ENCODE measurements around the gene MGAT5B. TPM values are rescaled to one million over a fixed set of nuclear protein-coding genes. Genes with fewer than 3 reads are reported as not detected.

Gene MGAT5B
- total and polyA plus RNA-seq, 5 donors = 0.05 to 0.12 TPM; not detected in 3

GRCh38 chr17:76920364-76921139 is 52.3 kb downstream of the MGAT5B start:
- H3K9me3 ChIP-seq (ENCODE audit: control insufficient read depth, low read length) = no peaks in the 10 kb centered on the region
- H3K27me3 ChIP-seq (ENCODE audit: control insufficient read depth, insufficient read depth) = no peaks in the 10 kb centered on the region
- peak in 1 of 3 donors; percentile 9 for DNase-seq
- no peak overlapping the region for H3K4me3 ChIP-seq (ENCODE audit: low read length)
- no peaks in the 10 kb centered on the region for H3K4me1 ChIP-seq (ENCODE audit: control insufficient read depth, insufficient read depth, low read length)
- intact Hi-C loops (cut with DNase I) = no loop called here
- no peak for ATAC-seq
- WGBS = 58% methylated on average over 13 of the region's 13 CpGs
- no peak overlapping the region for H3K27ac ChIP-seq (ENCODE audit: low read length)

- Histone ChIP-seq H3K9me3 (ENCODE audit: control insufficient read depth, low read length) (no peaks in the 10 kb centered on the region), H3K4me3 (ENCODE audit: low read length) (no peak overlapping the region), H3K27me3 (ENCODE audit: control insufficient read depth, insufficient read depth) (no peaks in the 10 kb centered on the region), H3K27ac (ENCODE audit: low read length) (no peak overlapping the region), H3K4me1 (ENCODE audit: control insufficient read depth, insufficient read depth, low read length) (no peaks in the 10 kb centered on the region)
- intact Hi-C loops (cut with DNase I) = no loop called here
- 70% methylated on average over 12 of the region's 12 CpGs for WGBS
- ATAC-seq (no peak), DNase-seq (peak in 1 of 3 donors; percentile 14)
Measured at GRCh38 chr17:76921340-76922036, 53.3 kb downstream of the MGAT5B start.

GRCh38 chr17:76922084-76922483 is 53.9 kb downstream of the MGAT5B start:
- intact Hi-C loops (cut with DNase I) = no loop called here
- DNase-seq = no peak
- ATAC-seq = no peak

GRCh38 chr17:76922967-76923366 is 54.8 kb downstream of the MGAT5B start:
- Histone ChIP-seq H3K9me3 (ENCODE audit: control insufficient read depth, low read length) (no peaks in the 10 kb centered on the region), H3K27me3 (ENCODE audit: control insufficient read depth, insufficient read depth) (no peaks in the 10 kb centered on the region), H3K4me3 (ENCODE audit: low read length) (no peak overlapping the region), H3K27ac (ENCODE audit: low read length) (no peak overlapping the region), H3K4me1 (ENCODE audit: control insufficient read depth, insufficient read depth, low read length) (no peaks in the 10 kb centered on the region)
- 73% methylated on average over 13 of the region's 13 CpGs for WGBS
- intact Hi-C loops (cut with DNase I) = no loop called here
- DNase-seq (peak in 1 of 3 donors; percentile 25), ATAC-seq (no peak)

More at GRCh38 chr17:76922084-76922483, 53.9 kb downstream of the MGAT5B start:
- Histone ChIP-seq H3K4me3 (ENCODE audit: low read length) (no peak overlapping the region), H3K9me3 (ENCODE audit: control insufficient read depth, low read length) (no peaks in the 10 kb centered on the region), H3K27me3 (ENCODE audit: control insufficient read depth, insufficient read depth) (no peaks in the 10 kb centered on the region), H3K4me1 (ENCODE audit: control insufficient read depth, insufficient read depth, low read length) (no peaks in the 10 kb centered on the region), H3K27ac (ENCODE audit: low read length) (no peak overlapping the region)
- WGBS = 49% methylated on average over 1 of the region's 1 CpG

GRCh38 chr17:76923491-76923890 is 55.3 kb downstream of the MGAT5B start:
- no peak for ATAC-seq
- H3K27me3 ChIP-seq (ENCODE audit: control insufficient read depth, insufficient read depth) = no peaks in the 10 kb centered on the region
- no peak overlapping the region for H3K27ac ChIP-seq (ENCODE audit: low read length)
- DNase-seq = no peak
- intact Hi-C loops (cut with DNase I) = no loop called here
- H3K9me3 ChIP-seq (ENCODE audit: control insufficient read depth, low read length) = no peaks in the 10 kb centered on the region
- no peaks in the 10 kb centered on the region for H3K4me1 ChIP-seq (ENCODE audit: control insufficient read depth, insufficient read depth, low read length)
- WGBS = 79% methylated on average over 13 of the region's 13 CpGs
- H3K4me3 ChIP-seq (ENCODE audit: low read length) = no peak overlapping the region

GRCh38 chr17:76924345-76925342 is 56.4 kb downstream of the MGAT5B start:
- DNase-seq (peak in 1 of 3 donors; percentile 36), ATAC-seq (no peak)
- Histone ChIP-seq H3K27ac (ENCODE audit: low read length) (no peak overlapping the region), H3K4me1 (ENCODE audit: control insufficient read depth, insufficient read depth, low read length) (no peaks in the 10 kb centered on the region), H3K9me3 (ENCODE audit: control insufficient read depth, low read length) (no peaks in the 10 kb centered on the region), H3K4me3 (ENCODE audit: low read length) (no peak overlapping the region), H3K27me3 (ENCODE audit: control insufficient read depth, insufficient read depth) (no peaks in the 10 kb centered on the region)
- intact Hi-C loops (cut with DNase I) = no loop called here
- 74% methylated on average over 32 of the region's 32 CpGs for WGBS

- peak in 1 of 3 donors; percentile 49 for DNase-seq
- ATAC-seq = peak; percentile 15 to 39
- Histone ChIP-seq H3K4me3 (ENCODE audit: low read length) (no peak overlapping the region), H3K4me1 (ENCODE audit: control insufficient read depth, insufficient read depth, low read length) (no peaks in the 10 kb centered on the region), H3K27me3 (ENCODE audit: control insufficient read depth, insufficient read depth) (no peaks in the 10 kb centered on the region), H3K9me3 (ENCODE audit: control insufficient read depth, low read length) (no peaks in the 10 kb centered on the region), H3K27ac (ENCODE audit: low read length) (no peak overlapping the region)
- intact Hi-C loops (cut with DNase I) = no loop called here
- WGBS = 19% methylated on average over 8 of the region's 8 CpGs
Measured at GRCh38 chr17:76925441-76925891, 57.3 kb downstream of the MGAT5B start.

GRCh38 chr17:76926237-76926866 is 58.1 kb downstream of the MGAT5B start:
- intact Hi-C loops (cut with DNase I) = no loop called here
- H3K4me3 ChIP-seq (ENCODE audit: low read length) = no peak overlapping the region
- no peaks in the 10 kb centered on the region for H3K27me3 ChIP-seq (ENCODE audit: control insufficient read depth, insufficient read depth)
- H3K27ac ChIP-seq (ENCODE audit: low read length) = no peak overlapping the region
- ATAC-seq = no peak
- 87% methylated on average over 17 of the region's 17 CpGs for WGBS
- DNase-seq = peak in 1 of 3 donors; percentile 35
- H3K4me1 ChIP-seq (ENCODE audit: control insufficient read depth, insufficient read depth, low read length) = no peaks in the 10 kb centered on the region
- no peaks in the 10 kb centered on the region for H3K9me3 ChIP-seq (ENCODE audit: control insufficient read depth, low read length)

- Histone ChIP-seq H3K9me3 (ENCODE audit: control insufficient read depth, low read length) (no peaks in the 10 kb centered on the region), H3K4me3 (ENCODE audit: low read length) (no peak overlapping the region), H3K27me3 (ENCODE audit: control insufficient read depth, insufficient read depth) (no peaks in the 10 kb centered on the region), H3K27ac (ENCODE audit: low read length) (no peak overlapping the region), H3K4me1 (ENCODE audit: control insufficient read depth, insufficient read depth, low read length) (no peaks in the 10 kb centered on the region)
- intact Hi-C loops (cut with DNase I) = no loop called here
- DNase-seq (peak in 1 of 3 donors; percentile 7), ATAC-seq (no peak)
- 68% methylated on average over 12 of the region's 12 CpGs for WGBS
Measured at GRCh38 chr17:76927577-76927976, 59.4 kb downstream of the MGAT5B start.

GRCh38 chr17:76927982-76928381 is 59.8 kb downstream of the MGAT5B start:
- WGBS = 79% methylated on average over 4 of the region's 4 CpGs
- no peak for DNase-seq
- Histone ChIP-seq H3K27ac (ENCODE audit: low read length) (no peak overlapping the region), H3K4me3 (ENCODE audit: low read length) (no peak overlapping the region), H3K27me3 (ENCODE audit: control insufficient read depth, insufficient read depth) (no peaks in the 10 kb centered on the region), H3K9me3 (ENCODE audit: control insufficient read depth, low read length) (no peaks in the 10 kb centered on the region), H3K4me1 (ENCODE audit: control insufficient read depth, insufficient read depth, low read length) (no peaks in the 10 kb centered on the region)
- intact Hi-C loops (cut with DNase I) = no loop called here
- no peak for ATAC-seq
